Neural cell (in vitro differentiated cells): ENCODE data around the gene SLC13A2. TPM values are rescaled to one million over a fixed set of nuclear protein-coding genes. Genes with fewer than 3 reads are reported as not detected.

Experiments
- H2AFZ ChIP-seq: fragments of 200-600, 300-800 bp; sonication (generic), shearing (Covaris generic); 2 replicates; pipeline ENCODE4 v1.6.0; 2014; ENCODE audit warnings: low read depth, mild to moderate bottlenecking, antibody characterized with exemption, low read length, moderate library complexity
- H3F3A ChIP-seq: fragments of 200-600 bp; shearing (Covaris generic); 2 replicates; pipeline ENCODE4 v1.6.1; 2016; ENCODE audit warnings: mild to moderate bottlenecking, moderate library complexity, mixed read lengths, antibody characterized with exemption, low read length; ENCODE audit not compliant: insufficient read depth, poor library complexity, severe bottlenecking
- H3K27ac ChIP-seq: fragments of 200-600, 300-800 bp; sonication (generic), shearing (Covaris generic); 2 replicates; pipeline ENCODE4 v1.5.1; 2014; ENCODE audit warnings: mild to moderate bottlenecking, low read length, moderate library complexity
- H3K27me3 ChIP-seq: fragments of 300-800, 200-600 bp; sonication (generic), shearing (Covaris generic); 2 replicates; pipeline ENCODE4 v1.6.0; 2014; ENCODE audit warnings: mild to moderate bottlenecking, low read depth, low read length, moderate library complexity; ENCODE audit not compliant: insufficient read depth
- H3K36me3 ChIP-seq: fragments of 300-800, 200-600 bp; sonication (generic), shearing (Covaris generic); 2 replicates; pipeline ENCODE4 v1.5.1; 2014; ENCODE audit warnings: mild to moderate bottlenecking, antibody characterized with exemption, low read length, moderate library complexity; ENCODE audit not compliant: insufficient read depth
- H3K4me2 ChIP-seq: fragments of 300-800, 200-600 bp; sonication (generic), shearing (Covaris generic); 2 replicates; pipeline ENCODE4 v1.6.0; 2014; ENCODE audit warnings: mild to moderate bottlenecking, low read length
- H3K4me3 ChIP-seq: fragments of 300-800, 200-600 bp; sonication (generic), shearing (Covaris generic); 2 replicates; pipeline ENCODE4 v1.5.1; 2014; ENCODE audit warnings: mild to moderate bottlenecking, low read length, moderate library complexity
- H3K79me2 ChIP-seq: fragments of 200-600 bp; shearing (Covaris generic); replicated peaks from 2 replicates; pipeline ENCODE4 v1.6.0; 2014; ENCODE audit warnings: mild to moderate bottlenecking, low read length, moderate library complexity; ENCODE audit not compliant: insufficient read depth
- H3K9ac ChIP-seq: fragments of 300-800, 200-600 bp; sonication (generic), shearing (Covaris generic); 2 replicates; pipeline ENCODE4 v1.6.1; 2016; ENCODE audit warnings: mild to moderate bottlenecking, low read length, mixed read lengths
- H3K9me2 ChIP-seq: fragments of 200-600 bp; shearing (Covaris generic); 2 replicates; pipeline ENCODE4 v1.6.1; 2016; ENCODE audit warnings: mild to moderate bottlenecking, low read length, mixed read lengths; ENCODE audit not compliant: insufficient read depth
- H3K9me3 ChIP-seq: fragments of 200-600, 300-800 bp; sonication (generic), shearing (Covaris generic); 2 replicates; pipeline ENCODE4 v1.6.1; 2016; ENCODE audit warnings: mild to moderate bottlenecking, mixed run types, low read length, moderate library complexity, mixed read lengths
- H4K20me1 ChIP-seq: fragments of 200-600 bp; shearing (Covaris generic); 2 replicates; pipeline ENCODE4 v1.6.1; 2016; ENCODE audit warnings: mild to moderate bottlenecking, mixed run types; ENCODE audit not compliant: insufficient read depth
- CTCF ChIP-seq: fragments of 450-650 bp; IDR thresholded peaks from 2 replicates; pipeline ENCODE4 v1.5.1; 2014; ENCODE audit warnings: antibody characterized with exemption, mild to moderate bottlenecking, moderate library complexity; ENCODE audit not compliant: poor library complexity, severe bottlenecking
- EP300 ChIP-seq: fragments of 450-650 bp; conservative IDR thresholded peaks from 2 replicates; pipeline ENCODE4 v1.6.1; 2014; ENCODE audit warnings: antibody characterized with exemption, mild to moderate bottlenecking, moderate library complexity; ENCODE audit not compliant: poor library complexity, severe bottlenecking
- EZH2 ChIP-seq: fragments of 200-600, 300-800 bp; shearing (Covaris generic), sonication (generic); IDR thresholded peaks from 2 replicates; pipeline ENCODE4 v1.6.1; 2014; ENCODE audit warnings: antibody characterized with exemption, low read length, borderline replicate concordance, mild to moderate bottlenecking; ENCODE audit not compliant: insufficient read depth, poor library complexity, severe bottlenecking
- MXI1 ChIP-seq: fragments of 450-650 bp; conservative IDR thresholded peaks from 2 replicates; pipeline ENCODE4 v1.6.1; 2014; ENCODE audit warnings: antibody characterized with exemption, mild to moderate bottlenecking; ENCODE audit not compliant: poor library complexity, severe bottlenecking
- POLR2AphosphoS5 ChIP-seq: IDR thresholded peaks from 2 replicates; pipeline ENCODE4 v1.6.1; 2012
- RAD21 ChIP-seq: fragments of 450-650 bp; conservative IDR thresholded peaks from 2 replicates; pipeline ENCODE4 v1.6.1; 2014; ENCODE audit warnings: antibody characterized with exemption, mild to moderate bottlenecking, moderate library complexity
- REST ChIP-seq: IDR thresholded peaks from 2 replicates; pipeline ENCODE4 v1.6.1; 2012; ENCODE audit warnings: borderline replicate concordance
- SMC3 ChIP-seq: fragments of 450-650 bp; conservative IDR thresholded peaks from 2 replicates; pipeline ENCODE4 v1.6.1; 2014; ENCODE audit warnings: antibody characterized with exemption, mild to moderate bottlenecking, moderate library complexity; ENCODE audit not compliant: poor library complexity
- TAF1 ChIP-seq: IDR thresholded peaks from 2 replicates; pipeline ENCODE4 v1.6.1; 2012; ENCODE audit warnings: low read depth
- polyA plus RNA-seq: library from polyadenylated mRNA; depleted of rRNA; stranded (reverse); fragments of >200 nt; gene quantifications from 2 replicates; pipeline ENCODE4 v1.2.3, GENCODE V29; 2014

SLC13A2 gene
- polyA plus RNA-seq, 1 donor from 2014 or later: not detected

- H3K9me2 ChIP-seq: no peaks in the 10 kb centered on the region
- H3K36me3 ChIP-seq: no peaks in the 10 kb centered on the region
- H3F3A ChIP-seq: no peaks in the 10 kb centered on the region
- no peak for TF ChIP-seq SMC3
- TF ChIP-seq EP300: no peak
- no peak for TF ChIP-seq EZH2
- no peak for TF ChIP-seq CTCF
- no peak for TF ChIP-seq REST
- TF ChIP-seq RAD21: no peak
- TF ChIP-seq POLR2AphosphoS5: no peak
- no peak for TF ChIP-seq TAF1
- no peak overlapping the region for H3K9ac ChIP-seq
- H3K27me3 ChIP-seq: no peaks in the 10 kb centered on the region
- peaks cover 9% of the 10 kb centered on the region for H3K9me3 ChIP-seq
- H3K4me2 ChIP-seq: no peak overlapping the region
- no peaks in the 10 kb centered on the region for H3K79me2 ChIP-seq
- no peak overlapping the region for H3K27ac ChIP-seq
- no peaks in the 10 kb centered on the region for H4K20me1 ChIP-seq
- no peak overlapping the region for H3K4me3 ChIP-seq
- H2AFZ ChIP-seq: no peak overlapping the region
Observed at GRCh38 chr17:28518132-28518531, 44.7 kb downstream of the SLC13A2 start.

GRCh38 chr17:28518578-28518977 is 45.1 kb downstream of the SLC13A2 start:
- H3F3A ChIP-seq: no peaks in the 10 kb centered on the region
- no peaks in the 10 kb centered on the region for H3K36me3 ChIP-seq
- H2AFZ ChIP-seq: no peak overlapping the region
- TF ChIP-seq CTCF (no peak), MXI1 (no peak), TAF1 (no peak), EP300 (no peak), RAD21 (no peak), POLR2AphosphoS5 (no peak), EZH2 (no peak), REST (no peak), SMC3 (no peak)
- H3K4me2 ChIP-seq: no peak overlapping the region
- H3K9me3 ChIP-seq: peaks cover 9% of the 10 kb centered on the region
- H3K27me3 ChIP-seq: no peaks in the 10 kb centered on the region
- no peak overlapping the region for H3K4me3 ChIP-seq
- no peak overlapping the region for H3K9ac ChIP-seq
- no peak overlapping the region for H3K27ac ChIP-seq
- H4K20me1 ChIP-seq: no peaks in the 10 kb centered on the region
- H3K79me2 ChIP-seq: no peaks in the 10 kb centered on the region
- no peaks in the 10 kb centered on the region for H3K9me2 ChIP-seq
